Measurements from ENCODE around the gene ADPRHL1.
"Not testable (repeated sequence)": the region's sequence is repeated elsewhere in the genome, so short reads cannot be mapped to it uniquely, and the experiment has no call there.

The ADPRHL1 gene

GRCh38 chr13:113477724-113478123 is 24.4 kb upstream of the ADPRHL1 start:
- DNase-seq (ENCODE audit: low spot score) = no peak

- no peak for DNase-seq (ENCODE audit: low spot score)
Measured at GRCh38 chr13:113476811-113477210, 23.5 kb upstream of the ADPRHL1 start.

- DNase-seq (ENCODE audit: low spot score) = no peak
Measured at GRCh38 chr13:113475911-113476310, 22.6 kb upstream of the ADPRHL1 start.

- DNase-seq (ENCODE audit: low spot score) = no peak
Measured at GRCh38 chr13:113475280-113475679, 22.0 kb upstream of the ADPRHL1 start.

GRCh38 chr13:113474179-113474578 is 20.9 kb upstream of the ADPRHL1 start:
- DNase-seq (ENCODE audit: low spot score) = no peak

- DNase-seq (ENCODE audit: low spot score) = no peak
Measured at GRCh38 chr13:113472355-113473025, 19.2 kb upstream of the ADPRHL1 start.

GRCh38 chr13:113471844-113472243 is 18.6 kb upstream of the ADPRHL1 start:
- DNase-seq (ENCODE audit: low spot score) = no peak

- not testable (repeated sequence) for DNase-seq (ENCODE audit: low spot score)
Measured at GRCh38 chr13:113470635-113471163, 17.4 kb upstream of the ADPRHL1 start.

GRCh38 chr13:113470073-113470472 is 16.8 kb upstream of the ADPRHL1 start:
- DNase-seq (ENCODE audit: low spot score) = no peak

GRCh38 chr13:113469582-113469981 is 16.3 kb upstream of the ADPRHL1 start:
- no peak for DNase-seq (ENCODE audit: low spot score)

- DNase-seq (ENCODE audit: low spot score) = no peak
Measured at GRCh38 chr13:113468472-113469201, 15.3 kb upstream of the ADPRHL1 start.

- no peak for DNase-seq (ENCODE audit: low spot score)
Measured at GRCh38 chr13:113468029-113468428, 14.7 kb upstream of the ADPRHL1 start.

- DNase-seq (ENCODE audit: low spot score) = no peak
Measured at GRCh38 chr13:113466383-113466782, 13.1 kb upstream of the ADPRHL1 start.

- DNase-seq (ENCODE audit: low spot score) = no peak
Measured at GRCh38 chr13:113465300-113465699, 12.0 kb upstream of the ADPRHL1 start.

- no peak for DNase-seq (ENCODE audit: low spot score)
Measured at GRCh38 chr13:113464476-113464875, 11.2 kb upstream of the ADPRHL1 start.

- no peak for DNase-seq (ENCODE audit: low spot score)
Measured at GRCh38 chr13:113461022-113461751, 7.9 kb upstream of the ADPRHL1 start.

- DNase-seq (ENCODE audit: low spot score) = no peak
Measured at GRCh38 chr13:113460599-113460998, 7.3 kb upstream of the ADPRHL1 start.

GRCh38 chr13:113460064-113460555 is 6.8 kb upstream of the ADPRHL1 start:
- no peak for DNase-seq (ENCODE audit: low spot score)

- no peak for DNase-seq (ENCODE audit: low spot score)
Measured at GRCh38 chr13:113458253-113459065, 5.2 kb upstream of the ADPRHL1 start.

- DNase-seq (ENCODE audit: low spot score) = no peak
Measured at GRCh38 chr13:113457510-113457909, 4.2 kb upstream of the ADPRHL1 start.

- DNase-seq (ENCODE audit: low spot score) = no peak
Measured at GRCh38 chr13:113456116-113456702, 2.9 kb upstream of the ADPRHL1 start.
